Fibroblast of pulmonary artery (primary cell): ENCODE data around the gene CCDC171.
"Not testable (repeated sequence)": the region's sequence is repeated elsewhere in the genome, so short reads cannot be mapped to it uniquely, and the experiment has no call there.

ENCODE experiments used
- DNase-seq: peaks from one replicate; pipeline ENCODE4 v3.0.0-alpha.2; 2010; ENCODE audit warnings: low read depth
- H3K4me3 ChIP-seq: replicated peaks from 2 replicates; pipeline ENCODE4 v1.5.1; 2011; ENCODE audit warnings: low read depth, mild to moderate bottlenecking, control low read depth, low read length, moderate library complexity
- CTCF ChIP-seq: IDR thresholded peaks from 2 replicates; pipeline ENCODE4 v1.5.1; 2011; ENCODE audit warnings: mild to moderate bottlenecking, control low read depth, low read length, inconsistent platforms; ENCODE audit errors: missing control alignments

The CCDC171 gene

DNA sequence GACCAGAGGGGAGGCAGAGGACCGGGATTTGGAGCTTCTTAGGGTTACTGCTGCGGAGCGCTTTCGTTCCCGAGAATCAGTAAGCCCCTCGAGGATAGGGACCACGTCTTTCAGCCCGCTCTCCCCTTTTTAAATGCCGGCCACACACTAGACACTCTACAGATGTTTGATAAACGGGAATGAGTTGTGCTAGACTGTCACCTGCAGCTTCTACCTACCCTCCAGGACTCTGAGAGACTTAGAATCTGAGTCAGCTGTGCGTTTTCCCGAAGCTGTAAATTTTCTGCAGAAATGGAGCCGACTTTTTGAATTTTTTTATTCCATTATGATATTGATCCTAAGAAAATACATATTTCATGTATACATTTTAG, 670 bp downstream of the CCDC171 start:
- peak overlapping the region; percentile 88 for H3K4me3 ChIP-seq
- no peak for DNase-seq
- no peak for TF ChIP-seq CTCF

DNA sequence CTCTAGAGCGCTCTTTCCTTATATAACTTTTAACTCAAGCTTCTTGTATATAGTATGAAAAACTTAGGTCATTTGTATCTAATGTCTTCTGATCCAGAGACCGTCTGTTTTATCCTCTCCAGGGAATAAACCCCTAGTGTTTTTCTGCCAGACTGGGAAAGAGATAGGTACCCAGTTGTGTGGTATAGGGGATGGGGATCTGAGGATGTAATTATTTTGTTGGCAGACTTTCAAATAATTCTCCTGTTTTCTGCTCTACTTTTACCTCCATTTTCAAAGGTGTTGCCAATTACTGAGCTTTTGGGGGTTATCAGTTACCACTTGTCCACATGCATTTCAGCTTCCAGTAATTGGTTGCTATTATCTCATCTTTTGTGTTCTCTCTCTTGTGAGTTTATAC, 17.9 kb downstream of the CCDC171 start:
- no peak overlapping the region for H3K4me3 ChIP-seq
- no peak for DNase-seq
- TF ChIP-seq CTCF, result no peak

DNA sequence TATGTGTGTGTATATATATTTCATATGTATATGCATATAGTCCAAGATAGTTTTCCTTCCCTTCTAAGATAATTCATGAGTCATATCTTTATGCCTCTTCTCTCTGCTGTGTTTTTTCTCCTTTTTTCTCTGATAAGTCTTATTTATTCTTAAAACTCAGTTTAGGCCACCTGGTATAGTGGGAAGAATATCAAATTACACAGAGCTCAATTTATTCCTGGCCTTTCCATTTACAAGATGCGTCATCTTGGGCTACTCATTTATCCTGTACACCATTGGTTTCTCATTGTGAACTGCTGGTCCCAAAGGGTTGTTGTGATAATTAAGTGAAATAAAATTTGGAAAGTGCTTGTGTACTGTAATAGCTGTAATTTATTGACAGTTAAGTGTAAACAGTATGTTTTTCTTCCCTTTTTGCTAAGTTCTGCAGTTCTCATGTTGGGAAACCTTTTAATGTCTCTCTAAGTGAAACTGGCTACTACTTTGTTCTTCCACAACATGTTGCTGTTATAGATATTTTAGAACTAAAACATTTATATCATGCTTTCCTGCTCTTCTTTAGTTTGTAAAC, 19.4 kb downstream of the CCDC171 start:
- DNase-seq, result no peak
- H3K4me3 ChIP-seq, result no peak overlapping the region
- no peak for TF ChIP-seq CTCF

DNA sequence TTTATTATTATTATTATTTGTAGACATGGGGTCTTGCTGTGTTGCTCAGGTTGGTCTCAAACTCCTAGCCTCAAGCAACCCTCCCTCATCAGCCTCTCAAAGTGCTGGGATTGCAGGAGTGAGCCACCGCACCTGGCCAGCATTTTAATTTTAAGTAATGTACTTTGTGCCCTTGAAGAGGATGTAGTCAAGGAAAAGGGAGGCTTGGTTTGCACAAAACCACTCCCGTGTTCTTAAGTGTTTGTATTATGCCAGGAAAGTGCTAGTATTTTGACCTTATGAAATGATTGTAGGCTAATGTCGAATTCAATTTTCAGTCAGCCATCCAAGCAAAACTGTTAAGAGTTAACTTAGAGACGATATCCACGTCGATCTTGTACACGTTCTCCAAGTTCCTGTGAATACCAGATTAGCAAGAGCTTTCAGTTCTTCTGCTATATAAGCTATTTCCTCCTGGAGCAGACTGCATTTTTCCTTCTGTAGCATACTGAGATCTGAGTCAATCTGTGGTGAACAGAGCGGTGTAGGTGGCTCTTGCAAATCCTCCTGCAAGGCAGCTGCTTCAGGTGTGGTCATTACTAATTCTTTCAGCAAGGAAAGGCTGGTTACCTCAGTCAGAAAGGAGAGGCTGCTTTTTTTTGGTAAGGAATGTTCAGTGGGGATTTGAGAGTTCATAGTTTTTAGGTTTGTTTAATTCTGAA, 23.7 kb downstream of the CCDC171 start:
- TF ChIP-seq CTCF, result no peak
- no peak overlapping the region for H3K4me3 ChIP-seq
- DNase-seq, result no peak

- TF ChIP-seq CTCF, result no peak
- DNase-seq, result peak; percentile 64
- no peak overlapping the region for H3K4me3 ChIP-seq
Measured at GRCh38 chr9:15578714-15579113, 25.9 kb downstream of the CCDC171 start.

DNA sequence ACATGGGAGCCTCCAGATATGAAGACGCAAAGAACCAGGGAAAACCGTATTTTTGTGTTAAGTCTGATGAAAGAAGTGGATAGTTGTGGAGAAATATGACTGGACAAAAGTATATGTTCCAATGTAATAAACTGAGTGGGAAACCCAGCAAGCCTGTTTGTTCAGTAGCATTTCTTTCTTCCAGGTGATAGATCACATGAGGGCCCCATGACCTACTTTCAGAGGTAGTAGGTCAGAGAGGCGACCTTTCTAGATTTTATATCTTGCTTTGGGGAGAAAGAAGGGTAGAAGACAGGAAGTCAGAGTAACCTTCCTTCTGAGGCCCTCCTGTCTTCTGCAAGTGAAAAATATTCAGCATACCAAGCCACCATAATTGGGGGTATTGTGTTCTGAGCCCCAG, 31.5 kb downstream of the CCDC171 start:
- DNase-seq, result no peak
- no peak for TF ChIP-seq CTCF
- H3K4me3 ChIP-seq, result no peak overlapping the region

DNA sequence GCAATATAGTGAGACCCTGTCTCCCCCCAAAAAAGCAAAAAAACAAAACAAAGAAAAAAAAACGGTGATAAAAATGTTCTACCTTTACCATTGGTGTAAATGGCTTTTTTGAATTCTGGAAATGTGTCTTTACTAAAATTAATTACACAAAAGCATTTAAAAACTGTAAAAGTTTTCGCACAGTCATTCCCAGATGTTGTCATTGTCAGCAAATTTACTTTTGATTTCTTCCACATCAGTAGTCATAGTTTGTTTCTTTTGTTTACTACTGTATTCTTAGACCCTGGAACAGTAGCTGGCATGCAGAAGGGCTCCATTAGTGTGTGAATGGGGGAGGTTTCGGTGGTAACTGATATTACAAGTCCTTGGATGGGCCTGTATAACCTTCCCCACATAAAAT, 39.5 kb downstream of the CCDC171 start:
- no peak for TF ChIP-seq CTCF
- DNase-seq, result no peak
- H3K4me3 ChIP-seq, result no peak overlapping the region

DNA sequence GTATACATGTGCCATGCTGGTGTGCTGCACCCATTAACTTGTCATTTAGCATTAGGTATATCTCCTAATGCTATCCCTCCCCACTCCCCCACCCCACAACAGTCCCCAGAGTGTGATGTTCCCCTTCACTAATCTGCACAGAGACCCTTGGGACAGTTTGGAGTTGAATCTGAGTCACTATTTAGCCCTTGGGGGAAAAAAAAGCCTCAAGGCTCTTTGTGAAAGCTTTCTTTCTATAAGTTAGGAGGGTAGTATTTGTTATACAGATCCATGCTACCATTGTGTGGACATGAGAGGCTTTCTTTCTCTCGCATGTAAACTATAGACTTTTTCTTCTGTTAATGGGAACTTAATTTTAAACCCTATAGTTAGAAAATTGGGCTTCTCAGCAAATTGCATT, 40.1 kb downstream of the CCDC171 start:
- DNase-seq, H3K4me3 ChIP-seq: not testable (repeated sequence)

DNA sequence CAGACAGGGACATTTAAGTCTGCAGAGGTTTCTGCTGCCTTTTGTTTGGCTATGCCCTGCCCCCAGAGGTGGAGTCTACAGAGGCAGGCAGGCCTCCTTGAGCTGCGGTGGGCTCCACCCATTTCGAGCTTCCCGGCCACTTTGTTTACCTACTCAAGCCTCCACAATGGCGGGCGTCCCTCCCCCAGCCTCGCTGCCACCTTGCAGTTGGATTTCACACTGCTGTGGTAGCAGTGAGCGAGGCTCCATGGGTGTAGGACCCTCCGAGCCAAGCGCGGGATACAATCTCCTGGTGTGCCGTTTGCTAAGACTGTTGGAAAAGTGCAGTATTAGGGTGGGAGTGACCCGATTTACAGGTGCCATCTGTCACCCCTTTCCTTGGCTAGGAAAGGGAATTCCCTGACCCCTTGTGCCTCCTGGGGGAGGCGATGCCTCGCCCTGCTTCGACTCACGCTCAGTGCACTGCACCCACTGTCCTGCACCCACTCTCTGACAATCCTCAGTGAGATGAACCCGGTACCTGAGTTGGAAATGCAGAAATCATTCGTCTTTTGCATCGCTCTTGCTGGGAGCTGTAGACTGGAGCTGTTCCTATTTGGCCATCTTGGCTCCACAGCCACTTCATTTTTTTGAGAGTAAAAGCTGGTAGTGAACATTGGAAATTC, 48.0 kb downstream of the CCDC171 start:
- DNase-seq, H3K4me3 ChIP-seq: not testable (repeated sequence)
